Measurements from ENCODE around the gene MIXL1.
"Not testable (repeated sequence)": the region's sequence is repeated elsewhere in the genome, so short reads cannot be mapped to it uniquely, and the experiment has no call there.

Gene MIXL1

DNA sequence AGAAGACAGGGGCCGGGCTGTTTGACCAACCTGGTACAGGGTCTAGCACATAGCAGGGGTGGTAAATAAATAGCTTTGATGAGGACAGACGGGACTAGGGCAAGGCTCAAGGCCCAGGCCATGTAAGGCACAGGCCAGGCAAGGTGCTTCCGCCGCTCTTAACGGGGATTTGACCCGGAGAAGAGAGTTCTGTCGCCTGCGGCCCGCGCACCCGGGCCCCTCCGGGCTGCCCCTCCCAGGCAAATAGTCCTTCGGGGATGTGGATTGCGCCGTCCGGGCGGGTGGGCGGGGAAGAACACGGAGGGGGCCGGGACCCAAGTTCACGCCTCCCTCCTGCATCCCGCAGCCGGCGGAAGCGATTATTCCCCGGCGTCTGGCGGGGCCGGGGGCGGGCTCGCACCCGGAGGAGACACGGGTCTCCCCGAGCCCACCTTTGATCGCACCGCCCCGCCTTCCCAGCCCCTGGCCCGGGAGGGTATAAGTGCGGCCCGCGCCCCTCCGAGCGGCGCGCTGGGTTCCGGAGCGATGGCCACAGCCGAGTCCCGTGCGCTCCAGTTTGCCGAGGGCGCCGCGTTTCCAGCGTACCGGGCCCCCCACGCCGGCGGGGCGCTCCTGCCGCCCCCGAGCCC is at the start of gene MIXL1:
TSS of gene MIXL1 (plus strand) at position 508 of the 629 bp plus-strand sequence. CDS start at position 526, 18 bp downstream.
- DNase-seq (ENCODE audit: low read depth in 2 of 2), result no peak

GRCh38 chr1:226176870-226177269 is 46.6 kb upstream of the MIXL1 start:
- no peak for DNase-seq (ENCODE audit: low read depth in 2 of 2)

- DNase-seq (ENCODE audit: low read depth in 2 of 2), result no peak
Measured at GRCh38 chr1:226181996-226182714, 41.3 kb upstream of the MIXL1 start.

DNA sequence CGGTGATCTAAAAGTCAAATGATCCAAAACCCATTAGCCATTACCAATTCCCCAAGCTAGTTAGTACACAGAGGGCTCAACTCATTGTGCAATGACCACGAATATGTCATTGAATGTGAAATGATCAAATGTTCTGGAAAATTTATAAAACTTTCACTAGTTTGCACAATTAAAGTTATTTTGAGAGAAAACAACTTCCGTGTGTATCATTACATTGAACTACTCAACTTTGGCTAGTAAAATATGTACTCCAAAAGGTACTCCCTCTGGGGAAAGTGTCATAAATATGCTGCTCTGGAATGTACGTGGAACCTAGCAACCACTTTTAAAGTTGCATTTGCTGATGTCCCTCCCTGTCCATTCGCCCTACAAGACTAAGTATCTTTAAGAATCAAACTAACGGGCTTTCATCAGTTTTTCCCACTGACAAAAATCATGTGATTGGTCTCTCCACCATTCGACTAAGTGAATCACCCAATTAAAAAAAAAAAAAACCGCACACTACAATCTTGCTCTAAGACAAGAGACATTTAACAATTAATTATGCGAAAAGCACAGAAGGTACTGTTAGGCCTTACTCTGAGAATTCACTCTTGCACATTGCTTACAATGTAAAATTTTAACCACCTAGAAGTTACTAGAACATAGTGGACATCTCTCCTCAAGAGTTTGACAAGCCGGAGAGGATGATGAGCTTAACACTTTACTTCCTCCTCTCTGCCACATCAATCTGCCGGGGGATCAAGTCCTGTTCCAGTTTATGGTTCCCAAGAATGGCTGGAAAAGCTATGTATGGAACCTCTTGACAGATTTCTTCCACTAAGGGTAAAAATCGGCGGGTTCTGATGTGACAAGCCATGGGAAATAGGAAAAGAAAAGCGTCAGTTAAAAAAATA is 38.1 kb upstream of the MIXL1 start:
- DNase-seq (ENCODE audit: low read depth in 2 of 2), result no peak

GRCh38 chr1:226186124-226187018 is 37.1 kb upstream of the MIXL1 start, which contains the start of gene ACBD3:
Gene ACBD3 (minus strand): TSS chr1:226186741. CDS start chr1:226186675, 66 bp downstream.
- peak; percentile 67 to 68 for DNase-seq (ENCODE audit: low read depth in 2 of 2)

DNA sequence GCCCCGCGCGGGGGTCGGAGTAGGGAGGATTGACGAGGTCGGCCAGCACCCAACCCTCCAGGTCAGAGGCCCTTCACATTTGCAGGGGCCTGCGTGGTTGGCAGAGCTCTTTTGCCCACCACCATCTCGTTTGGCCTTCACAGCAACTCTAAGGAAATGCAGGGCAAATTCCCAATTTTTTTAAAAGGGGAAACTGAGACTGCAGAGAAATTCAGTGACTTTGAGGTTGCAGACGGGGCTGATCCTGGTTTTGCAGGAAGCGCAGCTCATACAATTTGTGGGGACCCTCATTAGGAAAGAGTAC is 36.5 kb upstream of the MIXL1 start:
- no peak for DNase-seq (ENCODE audit: low read depth in 2 of 2)

GRCh38 chr1:226187380-226187779 is 36.1 kb upstream of the MIXL1 start:
- no peak for DNase-seq (ENCODE audit: low read depth in 2 of 2)

- DNase-seq (ENCODE audit: low read depth in 2 of 2), result no peak
Measured at GRCh38 chr1:226195144-226195543, 28.3 kb upstream of the MIXL1 start.

- no peak for DNase-seq (ENCODE audit: low read depth in 2 of 2)
Measured at GRCh38 chr1:226199971-226200370, 23.5 kb upstream of the MIXL1 start.

DNA sequence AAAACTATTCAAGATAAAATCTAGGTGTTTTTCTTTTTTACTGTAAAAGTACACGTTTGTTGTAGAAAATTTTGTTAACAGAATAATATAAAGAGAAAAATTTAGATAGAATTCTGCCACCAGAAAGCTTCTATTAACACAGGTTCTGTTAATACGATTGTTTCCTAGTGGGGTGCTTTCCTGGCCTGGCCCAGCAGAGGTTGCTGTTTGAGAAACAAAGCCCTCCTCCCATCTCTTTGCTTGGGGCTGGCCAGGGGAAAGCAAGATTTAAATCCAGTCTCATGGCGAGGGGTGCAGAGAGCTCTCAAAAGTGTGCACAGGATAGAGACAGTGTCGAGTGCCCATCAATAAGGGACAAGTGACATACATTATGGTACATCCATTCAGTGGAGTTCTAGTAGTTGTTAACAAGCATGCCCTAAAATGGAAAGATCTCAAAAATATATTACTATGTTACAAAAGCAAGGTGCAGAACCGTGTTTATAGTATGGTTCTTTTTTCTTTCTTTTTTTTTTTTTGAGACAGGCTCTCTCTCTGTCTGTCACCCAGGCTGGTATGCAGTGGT is 22.4 kb upstream of the MIXL1 start:
- no peak for DNase-seq (ENCODE audit: low read depth in 2 of 2)

- no peak for DNase-seq (ENCODE audit: low read depth in 2 of 2)
Measured at GRCh38 chr1:226202246-226202645, 21.2 kb upstream of the MIXL1 start.

DNA sequence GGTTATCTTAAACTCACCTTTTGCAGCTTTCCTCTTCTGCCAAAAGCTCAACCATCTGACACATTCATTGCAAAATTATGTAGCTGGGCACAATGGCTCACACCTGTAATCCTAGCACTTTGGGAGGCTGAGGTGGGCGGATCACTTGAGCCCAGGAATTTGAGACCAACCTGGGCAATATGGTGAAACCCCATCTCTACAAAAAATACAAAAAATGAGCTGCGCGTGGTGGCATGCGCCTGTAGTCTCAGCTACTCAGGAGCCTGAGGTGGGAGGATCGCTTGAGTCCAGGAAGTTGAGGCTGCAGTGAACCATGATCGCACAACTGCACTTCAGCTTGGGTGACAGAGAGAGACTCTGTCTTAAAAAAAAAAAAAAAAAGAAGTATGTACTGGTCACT is 20.8 kb upstream of the MIXL1 start:
- not testable (repeated sequence) for DNase-seq (ENCODE audit: low read depth in 2 of 2)

- DNase-seq (ENCODE audit: low read depth in 2 of 2), result no peak
Measured at GRCh38 chr1:226203240-226203639, 20.2 kb upstream of the MIXL1 start.

DNA sequence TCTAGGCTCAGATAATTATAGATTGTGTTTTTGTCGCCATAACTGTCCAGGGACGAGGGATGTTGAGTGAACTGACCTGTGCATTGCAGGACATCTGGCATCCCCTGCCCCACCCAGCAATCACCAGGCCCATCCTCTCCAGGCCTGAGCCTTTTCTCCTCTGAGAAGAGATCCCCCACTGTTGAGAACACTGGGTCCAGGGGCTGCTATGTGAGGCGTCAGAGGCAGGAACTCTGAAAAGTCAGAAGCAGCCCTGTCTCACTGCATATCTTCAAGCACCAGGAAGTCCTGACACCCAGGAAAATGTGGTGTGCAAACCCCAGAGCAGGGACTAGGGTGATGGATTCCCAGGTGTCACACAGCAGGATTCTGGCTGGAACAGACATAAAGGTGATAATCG is 19.8 kb upstream of the MIXL1 start:
- no peak for DNase-seq (ENCODE audit: low read depth in 2 of 2)

- no peak for DNase-seq (ENCODE audit: low read depth in 2 of 2)
Measured at GRCh38 chr1:226204198-226204597, 19.3 kb upstream of the MIXL1 start.

- DNase-seq (ENCODE audit: low read depth in 2 of 2), result no peak
Measured at GRCh38 chr1:226207048-226207447, 16.4 kb upstream of the MIXL1 start.

DNA sequence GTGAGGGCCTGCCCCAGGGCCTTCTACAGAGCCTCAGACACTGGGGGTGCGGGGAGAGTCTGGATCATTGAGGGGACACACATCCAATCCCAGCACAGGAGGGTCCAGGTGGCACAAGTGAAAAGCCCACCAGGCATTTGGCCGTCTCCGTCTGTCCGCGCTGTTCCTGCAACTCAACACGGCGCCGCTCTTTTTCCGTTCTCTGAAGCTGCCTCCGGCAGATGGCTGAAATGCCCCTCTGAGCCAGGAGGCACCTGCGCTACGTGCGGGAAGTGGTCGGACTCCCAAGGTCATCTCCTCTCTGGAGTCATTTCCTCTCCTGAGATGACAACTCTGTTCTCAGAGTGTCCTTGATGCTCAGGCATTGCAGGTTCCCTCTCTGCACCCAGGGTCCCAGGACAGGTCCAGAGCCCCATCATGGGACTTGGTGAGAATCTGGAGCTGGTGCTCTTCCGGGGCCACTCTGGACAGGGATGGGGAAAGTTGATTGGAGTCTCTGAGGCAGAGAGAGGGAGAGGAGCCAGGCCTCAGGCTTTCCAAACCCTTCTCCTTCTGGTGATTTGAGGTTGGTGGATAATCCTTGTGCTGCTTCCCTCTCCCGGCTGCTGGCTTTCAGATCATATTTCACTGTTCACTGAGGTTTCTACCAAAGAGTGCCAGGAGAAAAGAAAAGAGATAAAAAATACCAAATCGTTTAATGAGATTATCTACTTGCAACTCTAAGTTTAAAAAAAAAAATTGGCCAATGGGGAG is 14.0 kb upstream of the MIXL1 start:
- no peak for DNase-seq (ENCODE audit: low read depth in 2 of 2)

- no peak for DNase-seq (ENCODE audit: low read depth in 2 of 2)
Measured at GRCh38 chr1:226210571-226211176, 12.8 kb upstream of the MIXL1 start.

GRCh38 chr1:226211181-226211821 is 12.2 kb upstream of the MIXL1 start:
- DNase-seq (ENCODE audit: low read depth in 2 of 2), result no peak

- DNase-seq (ENCODE audit: low read depth in 2 of 2), result no peak
Measured at GRCh38 chr1:226212545-226212944, 10.9 kb upstream of the MIXL1 start.
